ENCODE measurements around the gene MAGI2.

GRCh38 chr7:79359827-79360226 lies 93.6 kb downstream of the MAGI2 start:
- TF ChIP-seq EZH2 (IDR thresholded peaks at IDR 0.05; ENCODE audit: insufficient read depth, low read length) (no peak), CTCF (IDR thresholded peaks at IDR 0.05; ENCODE audit: insufficient read depth, low read depth, low read length) (no peak)

Measured in astrocyte (in vitro differentiated cells and primary cell).